GM23338 (cell line): ENCODE data around the gene CCDC30. TPM values are rescaled to one million over a fixed set of nuclear protein-coding genes. Genes with fewer than 3 reads are reported as not detected.

Experiments used
- ATAC-seq: fragments of 200-7000 bp; cut with Tn5 transposase; 3 replicates; pipeline ENCODE4 v1.9.1; 2020
- DNase-seq: peaks from one replicate; pipeline ENCODE4 v3.0.0-alpha.2; 2015; ENCODE audit warnings: low spot score
- H2AFZ ChIP-seq: fragments of 200-600 bp; sonication (generic); 2 replicates; pipeline ENCODE4 v1.8.0; 2016; ENCODE audit warnings: antibody characterized with exemption, mild to moderate bottlenecking, moderate library complexity
- H3F3A ChIP-seq: fragments of 200-600 bp; sonication (generic); replicated peaks from 2 replicates; pipeline ENCODE4 v1.8.0; 2017; ENCODE audit warnings: antibody characterized with exemption, mixed run types, low read depth
- H3K27ac ChIP-seq: fragments of 200-600 bp; sonication (generic); 2 replicates; pipeline ENCODE4 v1.6.1; 2016; ENCODE audit warnings: low read depth
- H3K27me3 ChIP-seq: fragments of 200-600 bp; sonication (generic); 2 replicates; pipeline ENCODE4 v1.8.0; 2016; ENCODE audit warnings: mild to moderate bottlenecking, mixed run types, moderate library complexity; ENCODE audit not compliant: insufficient read depth
- H3K36me3 ChIP-seq: fragments of 200-600 bp; sonication (generic); 2 replicates; pipeline ENCODE4 v1.8.0; 2016; ENCODE audit warnings: mild to moderate bottlenecking; ENCODE audit not compliant: insufficient read depth
- H3K4me1 ChIP-seq: fragments of 200-600 bp; sonication (generic); 2 replicates; pipeline ENCODE4 v1.8.0; 2016; ENCODE audit warnings: mild to moderate bottlenecking, moderate library complexity; ENCODE audit not compliant: insufficient read depth
- H3K4me2 ChIP-seq: fragments of 200-600 bp; sonication (generic); 2 replicates; pipeline ENCODE4 v1.7.1; 2017; ENCODE audit warnings: mixed run types
- H3K4me3 ChIP-seq: fragments of 200-600 bp; sonication (generic); 2 replicates; pipeline ENCODE4 v1.6.1; 2016; ENCODE audit warnings: mixed run types
- H3K79me2 ChIP-seq: fragments of 200-600 bp; sonication (generic); replicated peaks from 2 replicates; pipeline ENCODE4 v1.8.0; 2017; ENCODE audit warnings: mild to moderate bottlenecking; ENCODE audit not compliant: insufficient read depth
- H3K9me2 ChIP-seq: fragments of 200-600 bp; sonication (generic); 2 replicates; pipeline ENCODE4 v1.8.0; 2017; ENCODE audit not compliant: insufficient read depth
- H4K20me1 ChIP-seq: fragments of 200-600 bp; sonication (generic); replicated peaks from 2 replicates; pipeline ENCODE4 v1.8.0; 2017; ENCODE audit warnings: mild to moderate bottlenecking; ENCODE audit not compliant: insufficient read depth
- H3K27ac Mint-ChIP-seq: 2 replicates; pipeline ENCODE4 v1.8.0; 2020; ENCODE audit warnings: inconsistent platforms, mild to moderate bottlenecking, moderate library complexity, mixed read lengths
- H3K27me3 Mint-ChIP-seq: 3 replicates; pipeline ENCODE4 v1.8.0; 2022; ENCODE audit warnings: low read depth, mild to moderate bottlenecking, moderate library complexity, mixed read lengths, inconsistent platforms; ENCODE audit not compliant: insufficient read depth, poor library complexity
- H3K36me3 Mint-ChIP-seq: 3 replicates; pipeline ENCODE4 v1.8.0; 2021; ENCODE audit warnings: low read depth, mild to moderate bottlenecking, inconsistent platforms, moderate library complexity, mixed read lengths
- H3K4me1 Mint-ChIP-seq: 3 replicates; pipeline ENCODE4 v1.8.0; 2020; ENCODE audit warnings: mild to moderate bottlenecking, inconsistent platforms, mixed read lengths
- H3K4me3 Mint-ChIP-seq: 3 replicates; pipeline ENCODE4 v1.8.0; 2021; ENCODE audit warnings: moderate library complexity, mild to moderate bottlenecking, inconsistent platforms, mixed read lengths
- H3K9me3 Mint-ChIP-seq: 3 replicates; pipeline ENCODE4 v1.8.0; 2020; ENCODE audit warnings: moderate library complexity, mild to moderate bottlenecking, inconsistent platforms, mixed read lengths
- EZH2phosphoT487 ChIP-seq: fragments of 200-600 bp; sonication (generic); IDR thresholded peaks from one replicate; pipeline ENCODE4 v1.8.1; 2018; ENCODE audit warnings: antibody characterized with exemption; ENCODE audit not compliant: unreplicated experiment
- JUNB ChIP-seq: IDR thresholded peaks from one replicate; pipeline ENCODE4 v1.6.1; 2016; ENCODE audit warnings: antibody characterized with exemption; ENCODE audit not compliant: unreplicated experiment
- POLR2AphosphoS5 ChIP-seq: IDR thresholded peaks from 2 replicates; pipeline ENCODE4 v1.6.1; 2016; ENCODE audit warnings: antibody characterized with exemption, low read depth
- ZNF331 ChIP-seq: fragments of 250-450 bp; sonication (Bioruptor Pico); IDR thresholded peaks from 2 replicates; pipeline ENCODE4 v1.5.0; 2020; ENCODE audit warnings: low read depth, mild to moderate bottlenecking, moderate library complexity
- polyA plus RNA-seq: library from polyadenylated mRNA; unstranded; fragments of >200 nt; fragmentation: Nextera tagmentation; extraction: Ambion mirVana; gene quantifications from 2 replicates; pipeline ENCODE4 v1.2.1, GENCODE V29; 2016
- total RNA-seq: library from RNA; depleted of rRNA; stranded (reverse); fragments of >200 nt; shearing (Covaris generic); gene quantifications from 2 replicates; pipeline ENCODE4 v1.2.3, GENCODE V29; 2014
- TF ChIP-seq, protein P1 (sequence below), 2 experiments: fragments of 200-600 bp in 1 of 2; sonication (generic) in 1 of 2; conservative IDR thresholded peaks; 2 replicates each; pipeline versions ENCODE4 v1.5.1 to v1.6.1; 2016 to 2017; ENCODE audit warnings: antibody characterized with exemption in 2 of 2, low read depth in 2 of 2, mild to moderate bottlenecking in 2 of 2, moderate library complexity in 1 of 2
- TF ChIP-seq, protein P2 (sequence below): IDR thresholded peaks from one replicate; pipeline ENCODE4 v1.6.1; 2018; ENCODE audit warnings: antibody characterized with exemption; ENCODE audit not compliant: unreplicated experiment

CCDC30 gene
- total and polyA plus RNA-seq, 2 experiments from 2014 or later = 0.56 to 1.8 TPM

DNA sequence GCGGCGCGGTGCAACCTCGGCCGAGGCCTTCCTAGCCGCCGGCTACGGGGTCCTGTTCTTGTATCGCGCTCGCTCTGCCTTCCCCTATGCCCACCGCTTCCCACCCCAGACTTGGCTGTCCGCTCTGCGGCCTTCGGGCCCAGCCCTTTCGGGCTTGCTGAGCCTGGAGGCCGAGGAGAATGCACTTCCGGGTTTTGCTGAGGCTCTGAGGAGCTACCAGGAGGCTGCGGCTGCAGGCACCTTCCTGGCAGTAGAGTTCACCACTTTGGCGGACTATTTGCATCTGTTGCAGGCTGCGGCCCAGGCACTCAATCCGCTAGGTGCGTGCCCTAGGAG lies 6.4 kb upstream of the CCDC30 start (continued):
- TF ChIP-seq, protein P1, sequence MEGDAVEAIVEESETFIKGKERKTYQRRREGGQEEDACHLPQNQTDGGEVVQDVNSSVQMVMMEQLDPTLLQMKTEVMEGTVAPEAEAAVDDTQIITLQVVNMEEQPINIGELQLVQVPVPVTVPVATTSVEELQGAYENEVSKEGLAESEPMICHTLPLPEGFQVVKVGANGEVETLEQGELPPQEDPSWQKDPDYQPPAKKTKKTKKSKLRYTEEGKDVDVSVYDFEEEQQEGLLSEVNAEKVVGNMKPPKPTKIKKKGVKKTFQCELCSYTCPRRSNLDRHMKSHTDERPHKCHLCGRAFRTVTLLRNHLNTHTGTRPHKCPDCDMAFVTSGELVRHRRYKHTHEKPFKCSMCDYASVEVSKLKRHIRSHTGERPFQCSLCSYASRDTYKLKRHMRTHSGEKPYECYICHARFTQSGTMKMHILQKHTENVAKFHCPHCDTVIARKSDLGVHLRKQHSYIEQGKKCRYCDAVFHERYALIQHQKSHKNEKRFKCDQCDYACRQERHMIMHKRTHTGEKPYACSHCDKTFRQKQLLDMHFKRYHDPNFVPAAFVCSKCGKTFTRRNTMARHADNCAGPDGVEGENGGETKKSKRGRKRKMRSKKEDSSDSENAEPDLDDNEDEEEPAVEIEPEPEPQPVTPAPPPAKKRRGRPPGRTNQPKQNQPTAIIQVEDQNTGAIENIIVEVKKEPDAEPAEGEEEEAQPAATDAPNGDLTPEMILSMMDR (conservative IDR thresholded peaks at IDR 0.05; ENCODE audit: low read depth in 2 of 2) = no peak
- TF ChIP-seq, protein P2, sequence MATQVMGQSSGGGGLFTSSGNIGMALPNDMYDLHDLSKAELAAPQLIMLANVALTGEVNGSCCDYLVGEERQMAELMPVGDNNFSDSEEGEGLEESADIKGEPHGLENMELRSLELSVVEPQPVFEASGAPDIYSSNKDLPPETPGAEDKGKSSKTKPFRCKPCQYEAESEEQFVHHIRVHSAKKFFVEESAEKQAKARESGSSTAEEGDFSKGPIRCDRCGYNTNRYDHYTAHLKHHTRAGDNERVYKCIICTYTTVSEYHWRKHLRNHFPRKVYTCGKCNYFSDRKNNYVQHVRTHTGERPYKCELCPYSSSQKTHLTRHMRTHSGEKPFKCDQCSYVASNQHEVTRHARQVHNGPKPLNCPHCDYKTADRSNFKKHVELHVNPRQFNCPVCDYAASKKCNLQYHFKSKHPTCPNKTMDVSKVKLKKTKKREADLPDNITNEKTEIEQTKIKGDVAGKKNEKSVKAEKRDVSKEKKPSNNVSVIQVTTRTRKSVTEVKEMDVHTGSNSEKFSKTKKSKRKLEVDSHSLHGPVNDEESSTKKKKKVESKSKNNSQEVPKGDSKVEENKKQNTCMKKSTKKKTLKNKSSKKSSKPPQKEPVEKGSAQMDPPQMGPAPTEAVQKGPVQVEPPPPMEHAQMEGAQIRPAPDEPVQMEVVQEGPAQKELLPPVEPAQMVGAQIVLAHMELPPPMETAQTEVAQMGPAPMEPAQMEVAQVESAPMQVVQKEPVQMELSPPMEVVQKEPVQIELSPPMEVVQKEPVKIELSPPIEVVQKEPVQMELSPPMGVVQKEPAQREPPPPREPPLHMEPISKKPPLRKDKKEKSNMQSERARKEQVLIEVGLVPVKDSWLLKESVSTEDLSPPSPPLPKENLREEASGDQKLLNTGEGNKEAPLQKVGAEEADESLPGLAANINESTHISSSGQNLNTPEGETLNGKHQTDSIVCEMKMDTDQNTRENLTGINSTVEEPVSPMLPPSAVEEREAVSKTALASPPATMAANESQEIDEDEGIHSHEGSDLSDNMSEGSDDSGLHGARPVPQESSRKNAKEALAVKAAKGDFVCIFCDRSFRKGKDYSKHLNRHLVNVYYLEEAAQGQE = no peak

GRCh38 chr1:42461196-42461595 lies 1.9 kb upstream of the CCDC30 start:
- Histone ChIP-seq H4K20me1 (no peaks in the 10 kb centered on the region), H3F3A (0 out of 2 replicates have a peak, but pooled peaks cover 5% of the 10 kb centered on the region), H3K79me2 (peaks cover 19% of the 10 kb centered on the region; the same call in 1 of the 2 replicates), H2AFZ (no peak overlapping the region), H3K27me3 (peaks cover 7% of the 10 kb centered on the region; the same call in 1 of the 2 replicates), H3K9me2 (no peaks in the 10 kb centered on the region), H3K36me3 (no peaks in the 10 kb centered on the region; the same call in 1 of the 2 replicates), H3K4me3 (no peak overlapping the region), H3K4me2 (no peak overlapping the region), H3K27ac (no peak overlapping the region), H3K4me1 (peaks cover 14% of the 10 kb centered on the region)
- no peak for DNase-seq
- no peaks in the 10 kb centered on the region for H3K9me3 Mint-ChIP-seq
- no peak for ATAC-seq
- no peak overlapping the region for H3K27ac Mint-ChIP-seq
- H3K4me1 Mint-ChIP-seq = peaks cover 18% of the 10 kb centered on the region
- peaks cover 27% of the 10 kb centered on the region for H3K36me3 Mint-ChIP-seq
- peaks cover 1% of the 10 kb centered on the region for H3K27me3 Mint-ChIP-seq
- TF ChIP-seq ZNF331 = no peak
- TF ChIP-seq JUNB = no peak
- TF ChIP-seq POLR2AphosphoS5 = no peak
- TF ChIP-seq, protein P1 (conservative IDR thresholded peaks at IDR 0.05; ENCODE audit: low read depth in 2 of 2) = no peak
- TF ChIP-seq, protein P2 = no peak
- no peak for TF ChIP-seq EZH2phosphoT487
- H3K4me3 Mint-ChIP-seq = no peak overlapping the region
